HUES48 (cell line): Measurements from ENCODE around the gene ZSCAN31.
A peak's percentile ranks its signal among the peaks of the same experiment; 100 is the strongest.
"Not testable (repeated sequence)": the region's sequence is repeated elsewhere in the genome, so short reads cannot be mapped to it uniquely, and the experiment has no call there.

Experiments
- H3K27ac ChIP-seq: one replicate; pipeline ENCODE4 v1.7.0; 2013; ENCODE audit warnings: low read depth, low read length, inconsistent platforms
- H3K27me3 ChIP-seq: 2 replicates; pipeline ENCODE4 v1.6.1; 2013; ENCODE audit warnings: mild to moderate bottlenecking, low read length; ENCODE audit not compliant: control insufficient read depth, insufficient read depth
- H3K36me3 ChIP-seq: 2 replicates; pipeline ENCODE4 v1.6.1; 2013; ENCODE audit warnings: low read length; ENCODE audit not compliant: control insufficient read depth, insufficient read depth
- H3K4me1 ChIP-seq: 2 replicates; pipeline ENCODE4 v1.6.1; 2013; ENCODE audit warnings: mild to moderate bottlenecking, low read length; ENCODE audit not compliant: control insufficient read depth, insufficient read depth
- H3K4me3 ChIP-seq: 2 replicates; pipeline ENCODE4 v1.5.1; 2013; ENCODE audit warnings: mild to moderate bottlenecking, low read depth, low read length
- H3K9ac ChIP-seq: 2 replicates; pipeline ENCODE4 v1.6.1; 2013; ENCODE audit warnings: mild to moderate bottlenecking, low read depth, low read length, moderate library complexity
- H3K9me3 ChIP-seq: 2 replicates; pipeline ENCODE4 v1.6.1; 2013; ENCODE audit warnings: low read length; ENCODE audit not compliant: control insufficient read depth, insufficient read depth

Gene ZSCAN31

DNA sequence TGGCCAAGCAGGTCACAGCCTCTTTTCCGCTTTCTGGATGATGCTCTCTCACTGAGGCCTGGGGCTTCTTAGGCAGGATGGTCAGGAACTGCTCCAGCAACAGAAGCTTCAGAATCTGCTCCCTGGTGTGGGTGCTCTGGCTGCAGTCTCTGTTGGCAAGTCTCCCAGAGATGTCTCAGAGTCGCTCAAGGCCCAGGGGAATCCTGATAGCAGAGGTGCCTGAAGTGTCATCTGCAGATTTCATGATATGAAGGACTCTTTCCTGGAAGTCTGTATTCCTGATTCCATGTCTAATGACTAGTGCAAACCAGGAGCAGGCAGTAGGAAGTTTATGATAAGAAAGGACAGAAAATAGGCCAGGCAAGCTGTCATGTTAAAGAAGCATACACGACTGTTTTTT is 20.3 kb downstream of the ZSCAN31 start:
- Histone ChIP-seq H3K4me3 (no peak overlapping the region), H3K27ac (no peak overlapping the region), H3K36me3 (no peaks in the 10 kb centered on the region), H3K4me1 (peaks cover 9% of the 10 kb centered on the region), H3K9me3 (no peaks in the 10 kb centered on the region), H3K9ac (no peak overlapping the region), H3K27me3 (no peaks in the 10 kb centered on the region)

DNA sequence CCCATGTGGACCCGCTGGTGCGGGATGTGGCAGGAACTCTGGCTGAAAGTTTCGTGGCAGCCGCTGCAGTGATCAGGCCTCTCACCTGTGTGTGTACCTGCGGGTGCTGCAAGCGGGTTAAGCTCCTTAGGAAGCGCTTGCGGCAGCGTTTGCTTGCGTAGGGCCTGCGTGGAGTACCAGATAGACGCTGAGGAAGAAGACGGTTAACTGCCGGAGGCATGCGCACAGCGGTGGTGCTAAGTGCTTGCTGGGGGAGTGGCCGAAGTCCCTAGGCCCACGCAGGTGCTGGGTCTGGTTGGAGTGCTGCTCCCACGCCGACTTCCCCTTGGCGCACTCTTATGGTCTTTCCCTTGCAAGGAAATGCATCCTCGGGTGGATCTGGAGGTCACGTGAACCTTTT is 23.0 kb downstream of the ZSCAN31 start:
- no peaks in the 10 kb centered on the region for H3K27me3 ChIP-seq
- H3K4me3 ChIP-seq = no peak overlapping the region
- no peaks in the 10 kb centered on the region for H3K36me3 ChIP-seq
- peaks cover 26% of the 10 kb centered on the region for H3K4me1 ChIP-seq
- H3K27ac ChIP-seq = no peak overlapping the region
- no peaks in the 10 kb centered on the region for H3K9me3 ChIP-seq
- no peak overlapping the region for H3K9ac ChIP-seq

- Histone ChIP-seq H3K4me3 (no peak overlapping the region), H3K36me3 (no peaks in the 10 kb centered on the region), H3K27me3 (no peaks in the 10 kb centered on the region), H3K4me1 (peaks cover 26% of the 10 kb centered on the region), H3K9ac (no peak overlapping the region), H3K9me3 (no peaks in the 10 kb centered on the region), H3K27ac (no peak overlapping the region)
These were observed 24.7 kb downstream of the ZSCAN31 start for GRCh38 chr6:28311139-28311823.

GRCh38 chr6:28306363-28306762 is 29.6 kb downstream of the ZSCAN31 start:
- H3K27me3 ChIP-seq, H3K4me3 ChIP-seq, H3K27ac ChIP-seq, H3K9me3 ChIP-seq, H3K36me3 ChIP-seq, H3K9ac ChIP-seq: not testable (repeated sequence)
- H3K4me1 ChIP-seq = peaks cover 24% of the 10 kb centered on the region

DNA sequence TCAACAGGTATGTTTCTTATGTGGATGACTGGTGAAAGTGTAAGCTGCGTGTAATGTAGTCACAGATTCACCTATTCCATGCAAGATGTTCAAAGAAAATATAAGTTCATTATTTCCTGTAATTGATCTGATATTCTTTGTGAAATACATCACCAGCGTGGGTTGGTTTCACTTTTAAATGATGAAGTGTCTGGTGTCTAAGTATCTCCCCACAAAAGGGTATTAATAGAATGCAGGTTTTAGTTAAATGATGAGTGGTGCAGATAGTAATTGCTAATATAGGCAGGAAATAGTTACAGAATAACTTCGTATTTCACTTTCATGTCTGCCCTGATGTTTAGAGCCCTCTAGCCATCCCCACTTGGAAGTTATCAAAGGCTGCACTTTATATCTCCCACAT is 32.4 kb downstream of the ZSCAN31 start:
- H3K27ac ChIP-seq = no peak overlapping the region
- no peaks in the 10 kb centered on the region for H3K27me3 ChIP-seq
- no peak overlapping the region for H3K4me3 ChIP-seq
- H3K9me3 ChIP-seq = no peaks in the 10 kb centered on the region
- H3K9ac ChIP-seq = no peak overlapping the region
- peaks cover 18% of the 10 kb centered on the region for H3K36me3 ChIP-seq
- H3K4me1 ChIP-seq = no peaks in the 10 kb centered on the region

DNA sequence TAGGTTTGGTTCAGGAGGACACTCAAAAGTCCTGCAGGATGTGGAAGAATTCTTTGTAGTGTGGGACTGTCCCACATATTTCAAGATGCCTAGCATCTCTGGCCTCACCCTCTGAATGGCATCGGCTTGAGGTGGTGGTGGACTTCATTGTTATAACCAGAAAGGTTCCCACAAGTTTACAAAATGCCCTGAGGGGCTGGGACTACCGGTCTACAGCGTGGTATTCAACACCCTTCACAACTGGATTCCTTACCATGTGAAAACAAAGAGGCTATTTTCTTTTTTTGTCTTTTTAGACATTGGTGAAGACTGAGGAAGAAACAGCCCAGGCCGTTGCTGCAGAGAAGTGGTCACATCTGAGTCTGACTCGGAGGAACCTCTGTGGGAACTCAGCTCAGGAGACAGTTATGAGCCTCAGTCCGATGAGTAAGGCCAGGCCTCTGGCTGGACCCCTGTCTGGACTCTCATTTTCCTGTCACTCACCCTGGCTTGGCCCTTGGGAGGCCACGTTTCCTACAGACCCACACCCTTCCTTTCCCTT is 39.4 kb downstream of the ZSCAN31 start:
- Histone ChIP-seq H3K9me3 (no peaks in the 10 kb centered on the region), H3K27me3 (no peaks in the 10 kb centered on the region), H3K4me1 (no peaks in the 10 kb centered on the region), H3K36me3 (peaks cover 43% of the 10 kb centered on the region), H3K9ac (no peak overlapping the region), H3K27ac (no peak overlapping the region), H3K4me3 (no peak overlapping the region)

GRCh38 chr6:28295326-28295725 is 40.6 kb downstream of the ZSCAN31 start:
- H3K27ac ChIP-seq = no peak overlapping the region
- H3K4me3 ChIP-seq = no peak overlapping the region
- H3K36me3 ChIP-seq = peaks cover 33% of the 10 kb centered on the region
- no peaks in the 10 kb centered on the region for H3K4me1 ChIP-seq
- no peaks in the 10 kb centered on the region for H3K27me3 ChIP-seq
- H3K9ac ChIP-seq = no peak overlapping the region
- H3K9me3 ChIP-seq = no peaks in the 10 kb centered on the region

DNA sequence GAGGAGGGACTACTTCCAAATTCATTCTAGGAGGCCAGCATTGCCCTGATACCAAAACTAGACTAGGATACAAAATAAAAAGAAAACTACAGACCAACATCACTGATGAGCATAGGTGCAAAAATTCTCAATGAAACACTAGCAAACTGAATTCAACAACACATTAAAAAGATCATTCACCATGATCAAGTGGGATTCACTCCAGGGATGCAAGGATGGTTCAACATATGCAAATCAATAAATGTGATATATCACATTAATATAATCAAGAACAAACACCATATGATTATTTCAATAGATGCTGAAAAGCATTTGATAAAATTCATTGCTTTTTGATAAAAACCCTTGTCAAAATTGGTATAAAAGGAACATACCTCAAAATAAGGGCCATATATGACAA is 44.4 kb downstream of the ZSCAN31 start:
- Histone ChIP-seq H3K9me3 (no peaks in the 10 kb centered on the region), H3K4me3 (no peak overlapping the region), H3K27me3 (no peaks in the 10 kb centered on the region), H3K9ac (no peak overlapping the region), H3K4me1 (no peaks in the 10 kb centered on the region), H3K27ac (no peak overlapping the region), H3K36me3 (peaks cover 43% of the 10 kb centered on the region)

DNA sequence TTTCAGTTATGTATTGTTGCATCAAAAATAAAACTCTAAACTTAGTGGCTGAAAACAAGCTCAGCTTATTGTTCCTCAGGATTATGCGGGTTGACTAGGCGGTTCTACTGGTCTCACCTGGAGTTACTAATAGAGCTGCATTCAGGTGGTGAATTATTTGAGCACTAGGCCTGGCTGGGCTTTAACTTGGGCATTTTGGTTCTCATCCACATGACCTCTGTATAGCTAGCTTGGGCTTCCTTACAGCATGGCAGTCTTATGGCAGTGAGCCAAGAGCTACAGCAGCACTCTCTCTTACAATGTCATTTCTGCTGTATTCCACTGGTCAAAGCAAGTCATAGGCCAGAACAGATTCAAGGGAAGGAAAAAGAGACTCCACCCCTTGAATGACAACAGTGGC is 53.0 kb downstream of the ZSCAN31 start:
- Histone ChIP-seq H3K4me3 (peak overlapping the region; percentile 86), H3K9me3 (no peaks in the 10 kb centered on the region), H3K4me1 (peaks cover 13% of the 10 kb centered on the region), H3K36me3 (peaks cover 43% of the 10 kb centered on the region), H3K9ac (no peak overlapping the region), H3K27ac (no peak overlapping the region), H3K27me3 (no peaks in the 10 kb centered on the region)

GRCh38 chr6:28281288-28282064 is 54.5 kb downstream of the ZSCAN31 start, which contains the start of gene PGBD1:
Gene PGBD1 (plus strand): TSS chr6:28281572. CDS start chr6:28283814, 2,242 bp downstream.
- Histone ChIP-seq H3K4me3 (peak within 1 kb of the TSS; percentile 86), H3K27ac (peak within 1 kb of the TSS; percentile 54), H3K36me3 (peaks cover 36% of the 10 kb centered on the region), H3K9me3 (no peaks in the 10 kb centered on the region), H3K27me3 (no peaks in the 10 kb centered on the region), H3K9ac (peak within 1 kb of the TSS; percentile 44), H3K4me1 (peaks cover 13% of the 10 kb centered on the region)
